Fibroblast of skin of left biceps (primary cell): Measurements from ENCODE around the gene TNRC18.
"Not testable (repeated sequence)": the region's sequence is repeated elsewhere in the genome, so short reads cannot be mapped to it uniquely, and the experiment has no call there.

ENCODE experiments used
- DNase-seq, 2 experiments: peaks; one replicate each; pipeline ENCODE4 v3.0.0-alpha.2; 2013; ENCODE audit warnings: low read depth in 2 of 2

TNRC18 gene

GRCh38 chr7:5423306-5423975 lies at the start of gene TNRC18:
TNRC18 (minus strand) TSS chr7:5423834; CDS start chr7:5421246, 2,588 bp downstream.
- no peak for DNase-seq

GRCh38 chr7:5472432-5473315 lies 49.0 kb upstream of the TNRC18 start:
- DNase-seq = no peak

- not testable (repeated sequence) for DNase-seq
Measured at GRCh38 chr7:5471623-5472022, 48.0 kb upstream of the TNRC18 start.

- DNase-seq = no peak
Measured at GRCh38 chr7:5470816-5471215, 47.2 kb upstream of the TNRC18 start.

GRCh38 chr7:5470167-5470532 lies 46.5 kb upstream of the TNRC18 start:
- DNase-seq = no peak

- no peak for DNase-seq
Measured at GRCh38 chr7:5469375-5470166, 45.9 kb upstream of the TNRC18 start.

GRCh38 chr7:5467645-5468044 lies 44.0 kb upstream of the TNRC18 start:
- DNase-seq = no peak

- DNase-seq = no peak
Measured at GRCh38 chr7:5466551-5466950, 42.9 kb upstream of the TNRC18 start.

- no peak for DNase-seq
Measured at GRCh38 chr7:5463031-5463430, 39.4 kb upstream of the TNRC18 start.

- DNase-seq = no peak
Measured at GRCh38 chr7:5462216-5462615, 38.6 kb upstream of the TNRC18 start.

- DNase-seq = no peak
Measured at GRCh38 chr7:5458921-5459480, 35.4 kb upstream of the TNRC18 start.

GRCh38 chr7:5457245-5457735 lies 33.7 kb upstream of the TNRC18 start:
- no peak for DNase-seq

- no peak for DNase-seq
Measured at GRCh38 chr7:5456409-5456808, 32.8 kb upstream of the TNRC18 start.

- DNase-seq = no peak
Measured at GRCh38 chr7:5455581-5456219, 32.1 kb upstream of the TNRC18 start.

GRCh38 chr7:5455175-5455574 lies 31.5 kb upstream of the TNRC18 start:
- no peak for DNase-seq

GRCh38 chr7:5454485-5454884 lies 30.9 kb upstream of the TNRC18 start:
- DNase-seq = no peak

GRCh38 chr7:5453566-5454075 lies 30.0 kb upstream of the TNRC18 start:
- DNase-seq = no peak

- peak; percentile 28 to 35 for DNase-seq
Measured at GRCh38 chr7:5452937-5453540, 29.4 kb upstream of the TNRC18 start.

- DNase-seq = no peak
Measured at GRCh38 chr7:5452470-5452899, 28.9 kb upstream of the TNRC18 start.

- no peak for DNase-seq
Measured at GRCh38 chr7:5451391-5451790, 27.8 kb upstream of the TNRC18 start.
